SK-N-SH treated with all-trans-retinoic acid at 6 μM for 48 hours (cell line): Measurements from ENCODE around the gene C17orf50.

Experiments used
- ATAC-seq: fragments of 200-7000 bp; cut with Tn5 transposase; 3 replicates; pipeline ENCODE4 v1.9.1; 2020; ENCODE audit warnings: mild to moderate bottlenecking, moderate library complexity
- ARNTL ChIP-seq: fragments of 450-650 bp; formaldehyde crosslinking; IDR thresholded peaks from 2 replicates; pipeline ENCODE4 v1.5.0; 2020; ENCODE audit warnings: low read depth, mild to moderate bottlenecking, moderate library complexity, borderline replicate concordance
- BACH2 ChIP-seq: fragments of 250-450 bp; sonication (Bioruptor Pico); IDR thresholded peaks from 2 replicates; pipeline ENCODE4 v1.9.0; 2021; ENCODE audit warnings: mild to moderate bottlenecking, borderline replicate concordance
- CSDC2 ChIP-seq: fragments of 250-450 bp; sonication (Bioruptor Pico); IDR thresholded peaks from 2 replicates; pipeline ENCODE4 v1.5.0; 2020; ENCODE audit warnings: mild to moderate bottlenecking, moderate library complexity
- CSRNP3 ChIP-seq: fragments of 250-450 bp; sonication (Bioruptor Pico); IDR thresholded peaks from 2 replicates; pipeline ENCODE4 v1.5.1; 2021; ENCODE audit warnings: mild to moderate bottlenecking, moderate library complexity
- ESRRG ChIP-seq: fragments of 250-450 bp; sonication (Bioruptor Pico); IDR thresholded peaks from 2 replicates; pipeline ENCODE4 v1.6.1; 2021; ENCODE audit warnings: mild to moderate bottlenecking
- GLIS3 ChIP-seq: fragments of 250-450 bp; sonication (Bioruptor Pico); IDR thresholded peaks from 2 replicates; pipeline ENCODE4 v1.5.0; 2020; ENCODE audit warnings: mild to moderate bottlenecking, moderate library complexity
- ISL1 ChIP-seq: fragments of 250-450 bp; sonication (Bioruptor Pico); IDR thresholded peaks from 2 replicates; pipeline ENCODE4 v2.1.2; 2022; ENCODE audit warnings: mild to moderate bottlenecking, moderate library complexity
- OSR1 ChIP-seq: fragments of 250-450 bp; sonication (Bioruptor Pico); IDR thresholded peaks from 2 replicates; pipeline ENCODE4 v1.8.0; 2022; ENCODE audit warnings: moderate library complexity, mild to moderate bottlenecking, inconsistent platforms
- PPARA ChIP-seq: fragments of 250-450 bp; sonication (Bioruptor Pico); IDR thresholded peaks from 2 replicates; pipeline ENCODE4 v1.5.0; 2020; ENCODE audit warnings: mild to moderate bottlenecking, borderline replicate concordance
- RARB ChIP-seq: fragments of 250-450 bp; sonication (Bioruptor Pico); IDR thresholded peaks from 2 replicates; pipeline ENCODE4 v1.8.0; 2021; ENCODE audit warnings: mild to moderate bottlenecking, moderate library complexity
- TOX ChIP-seq: fragments of 250-450 bp; sonication (Bioruptor Pico); IDR thresholded peaks from 2 replicates; pipeline ENCODE4 v1.8.0; 2021; ENCODE audit warnings: mild to moderate bottlenecking, moderate library complexity, borderline replicate concordance
- ZC3H10 ChIP-seq: fragments of 250-450 bp; sonication (Bioruptor Pico); IDR thresholded peaks from 2 replicates; pipeline ENCODE4 v1.5.1; 2021; ENCODE audit warnings: mild to moderate bottlenecking, moderate library complexity
- ZFP3 ChIP-seq: fragments of 250-450 bp; sonication (Bioruptor Pico); IDR thresholded peaks from 2 replicates; pipeline ENCODE4 v1.5.0; 2020; ENCODE audit warnings: mild to moderate bottlenecking, moderate library complexity
- ZFP30 ChIP-seq: fragments of 450-650 bp; formaldehyde crosslinking; IDR thresholded peaks from 2 replicates; pipeline ENCODE4 v1.5.0; 2022; ENCODE audit warnings: mild to moderate bottlenecking, moderate library complexity
- ZNF565 ChIP-seq: fragments of 450-650 bp; formaldehyde crosslinking; conservative IDR thresholded peaks from 2 replicates; pipeline ENCODE4 v1.5.0; 2020; ENCODE audit warnings: low read depth, mild to moderate bottlenecking, moderate library complexity
- ZNF70 ChIP-seq: fragments of 450-650 bp; formaldehyde crosslinking; IDR thresholded peaks from 2 replicates; pipeline ENCODE4 v1.5.0; 2020; ENCODE audit warnings: mild to moderate bottlenecking, moderate library complexity
- ZNF8 ChIP-seq: fragments of 450-650 bp; formaldehyde crosslinking; IDR thresholded peaks from 2 replicates; pipeline ENCODE4 v1.5.0; 2020; ENCODE audit warnings: mild to moderate bottlenecking, moderate library complexity
- TF ChIP-seq, protein P1 (sequence below): fragments of 250-450 bp; sonication (Bioruptor Pico); IDR thresholded peaks from 2 replicates; pipeline ENCODE4 v1.8.0; 2020; ENCODE audit warnings: mild to moderate bottlenecking, moderate library complexity, borderline replicate concordance
- TF ChIP-seq, protein P2 (sequence below): fragments of 250-450 bp; sonication (Bioruptor Pico); IDR thresholded peaks from 2 replicates; pipeline ENCODE4 v1.8.0; 2021; ENCODE audit warnings: low read depth, mild to moderate bottlenecking, moderate library complexity, borderline replicate concordance
- TF ChIP-seq, protein P3 (sequence below): fragments of 250-450 bp; sonication (Bioruptor Pico); IDR thresholded peaks from 2 replicates; pipeline ENCODE4 v1.5.1; 2020; ENCODE audit warnings: low read depth, mild to moderate bottlenecking, moderate library complexity

The C17orf50 gene

GRCh38 chr17:35725058-35725457, 35.6 kb upstream of the C17orf50 start:
- TF ChIP-seq ZNF565 (CRISPR knock-in tag) (no peak), ZNF70 (no peak), ARNTL (no peak), ZC3H10 (CRISPR knock-in tag) (no peak), GLIS3 (CRISPR knock-in tag) (no peak), BACH2 (CRISPR knock-in tag) (no peak), OSR1 (CRISPR knock-in tag) (no peak), ZFP3 (CRISPR knock-in tag) (no peak), ZFP30 (CRISPR knock-in tag) (no peak), PPARA (CRISPR knock-in tag) (no peak), ZNF8 (CRISPR knock-in tag) (no peak), ISL1 (no peak), RARB (CRISPR knock-in tag) (no peak), CSRNP3 (CRISPR knock-in tag) (no peak)
- TF ChIP-seq, protein P1, sequence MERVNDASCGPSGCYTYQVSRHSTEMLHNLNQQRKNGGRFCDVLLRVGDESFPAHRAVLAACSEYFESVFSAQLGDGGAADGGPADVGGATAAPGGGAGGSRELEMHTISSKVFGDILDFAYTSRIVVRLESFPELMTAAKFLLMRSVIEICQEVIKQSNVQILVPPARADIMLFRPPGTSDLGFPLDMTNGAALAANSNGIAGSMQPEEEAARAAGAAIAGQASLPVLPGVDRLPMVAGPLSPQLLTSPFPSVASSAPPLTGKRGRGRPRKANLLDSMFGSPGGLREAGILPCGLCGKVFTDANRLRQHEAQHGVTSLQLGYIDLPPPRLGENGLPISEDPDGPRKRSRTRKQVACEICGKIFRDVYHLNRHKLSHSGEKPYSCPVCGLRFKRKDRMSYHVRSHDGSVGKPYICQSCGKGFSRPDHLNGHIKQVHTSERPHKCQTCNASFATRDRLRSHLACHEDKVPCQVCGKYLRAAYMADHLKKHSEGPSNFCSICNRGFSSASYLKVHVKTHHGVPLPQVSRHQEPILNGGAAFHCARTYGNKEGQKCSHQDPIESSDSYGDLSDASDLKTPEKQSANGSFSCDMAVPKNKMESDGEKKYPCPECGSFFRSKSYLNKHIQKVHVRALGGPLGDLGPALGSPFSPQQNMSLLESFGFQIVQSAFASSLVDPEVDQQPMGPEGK: no peak
- TF ChIP-seq, protein P2, sequence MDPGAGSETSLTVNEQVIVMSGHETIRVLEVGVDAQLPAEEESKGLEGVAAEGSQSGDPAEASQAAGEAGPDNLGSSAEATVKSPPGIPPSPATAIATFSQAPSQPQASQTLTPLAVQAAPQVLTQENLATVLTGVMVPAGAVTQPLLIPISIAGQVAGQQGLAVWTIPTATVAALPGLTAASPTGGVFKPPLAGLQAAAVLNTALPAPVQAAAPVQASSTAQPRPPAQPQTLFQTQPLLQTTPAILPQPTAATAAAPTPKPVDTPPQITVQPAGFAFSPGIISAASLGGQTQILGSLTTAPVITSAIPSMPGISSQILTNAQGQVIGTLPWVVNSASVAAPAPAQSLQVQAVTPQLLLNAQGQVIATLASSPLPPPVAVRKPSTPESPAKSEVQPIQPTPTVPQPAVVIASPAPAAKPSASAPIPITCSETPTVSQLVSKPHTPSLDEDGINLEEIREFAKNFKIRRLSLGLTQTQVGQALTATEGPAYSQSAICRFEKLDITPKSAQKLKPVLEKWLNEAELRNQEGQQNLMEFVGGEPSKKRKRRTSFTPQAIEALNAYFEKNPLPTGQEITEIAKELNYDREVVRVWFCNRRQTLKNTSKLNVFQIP: no peak
- TF ChIP-seq, protein P3, sequence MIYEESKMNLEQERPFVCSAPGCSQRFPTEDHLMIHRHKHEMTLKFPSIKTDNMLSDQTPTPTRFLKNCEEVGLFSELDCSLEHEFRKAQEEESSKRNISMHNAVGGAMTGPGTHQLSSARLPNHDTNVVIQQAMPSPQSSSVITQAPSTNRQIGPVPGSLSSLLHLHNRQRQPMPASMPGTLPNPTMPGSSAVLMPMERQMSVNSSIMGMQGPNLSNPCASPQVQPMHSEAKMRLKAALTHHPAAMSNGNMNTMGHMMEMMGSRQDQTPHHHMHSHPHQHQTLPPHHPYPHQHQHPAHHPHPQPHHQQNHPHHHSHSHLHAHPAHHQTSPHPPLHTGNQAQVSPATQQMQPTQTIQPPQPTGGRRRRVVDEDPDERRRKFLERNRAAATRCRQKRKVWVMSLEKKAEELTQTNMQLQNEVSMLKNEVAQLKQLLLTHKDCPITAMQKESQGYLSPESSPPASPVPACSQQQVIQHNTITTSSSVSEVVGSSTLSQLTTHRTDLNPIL: no peak

DNA sequence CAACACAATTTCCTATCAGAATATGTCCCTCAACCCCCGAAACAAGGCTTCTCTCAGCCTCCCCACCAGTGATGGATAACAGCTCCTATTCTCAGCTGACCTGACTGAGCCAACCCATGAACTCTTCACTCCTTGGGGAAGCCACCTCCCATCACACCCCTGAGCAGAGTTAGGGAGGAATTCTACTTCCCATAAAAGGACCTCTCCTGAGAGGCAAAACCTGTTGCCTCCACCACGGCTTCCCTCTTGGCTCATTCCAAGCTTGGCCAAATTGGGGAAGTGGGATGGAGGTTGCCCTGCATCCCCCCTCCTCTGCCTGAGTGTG, 34.9 kb upstream of the C17orf50 start:
- peak; percentile 50 for ATAC-seq
- TF ChIP-seq ZNF70 (no peak), BACH2 (CRISPR knock-in tag) (no peak), ZC3H10 (CRISPR knock-in tag) (no peak), ARNTL (no peak), ZNF565 (CRISPR knock-in tag) (no peak), ZFP3 (CRISPR knock-in tag) (no peak), CSRNP3 (CRISPR knock-in tag) (no peak), ZFP30 (CRISPR knock-in tag) (no peak), ISL1 (no peak), RARB (CRISPR knock-in tag) (no peak), TOX (CRISPR knock-in tag) (no peak), ESRRG (no peak), OSR1 (CRISPR knock-in tag) (no peak)

More at GRCh38 chr17:35725058-35725457, 35.6 kb upstream of the C17orf50 start:
- ATAC-seq: no peak

- peak; percentile 80 for ATAC-seq
- no peak for TF ChIP-seq ZNF70
- TF ChIP-seq ZFP3 (CRISPR knock-in tag): peak; percentile 47; the same call in 1 of the 2 replicates
- 0 out of 2 replicates have a peak, but pooled peaks have one; percentile 47 for TF ChIP-seq CSDC2 (CRISPR knock-in tag)
- TF ChIP-seq, protein P1: peak; percentile 71
These were observed 34.3 kb upstream of the C17orf50 start for GRCh38 chr17:35726127-35726952.
